SK-N-SH (cell line): ENCODE data around the gene DMRT3. TPM values are rescaled to one million over a fixed set of nuclear protein-coding genes. Genes with fewer than 3 reads are reported as not detected.

Source experiments
- CTCF ChIA-PET: fragments of 300-600, 350-600 bp; formaldehyde crosslinking; extraction: SDS; loops from one replicate; lab custom pipeline; 2021; lab: Yijun Ruan, JAX
- POLR2A ChIA-PET: fragments of 350-600 bp; sonication (Branson Sonifier 250); formaldehyde crosslinking; extraction: SDS; loops from one replicate; lab custom pipeline; 2020; ENCODE audit warnings: antibody characterized with exemption, inconsistent platforms; lab: Yijun Ruan, JAX
- DNase-seq: peaks from one replicate; pipeline ENCODE4 v3.0.0; 2012
- H2AFZ ChIP-seq: fragments of 200-600 bp; sonication (generic); 2 replicates; pipeline ENCODE4 v1.8.1; 2016; ENCODE audit warnings: antibody characterized with exemption, mild to moderate bottlenecking, low read depth
- H3F3A ChIP-seq: fragments of 200-600 bp; sonication (generic); replicated peaks from 2 replicates; pipeline ENCODE3; 2016; ENCODE audit warnings: antibody characterized with exemption, mild to moderate bottlenecking; ENCODE audit not compliant: insufficient read depth
- H3K27ac ChIP-seq, 2 experiments: fragments of 200-500 bp in 1 of 2; fragments of 200-600 bp in 1 of 2; sonication (Bioruptor generic) in 1 of 2; sonication (generic), shearing (Covaris generic) in 1 of 2; 2 replicates each; pipeline versions ENCODE4 v1.5.1 to v1.6.1; 2014 to 2016; ENCODE audit warnings: low read depth in 2 of 2, inconsistent platforms in 1 of 2, low read length in 1 of 2, mild to moderate bottlenecking in 1 of 2, mixed read lengths in 1 of 2
- H3K27me3 ChIP-seq: fragments of 200-600 bp; sonication (generic), shearing (Covaris generic); 2 replicates; pipeline ENCODE4 v1.6.1; 2016; ENCODE audit warnings: mixed run types; ENCODE audit not compliant: insufficient read depth
- H3K36me3 ChIP-seq, 2 experiments: fragments of 200-500 bp in 1 of 2; fragments of 200-600 bp in 1 of 2; sonication (Bioruptor generic) in 1 of 2; sonication (generic) in 1 of 2; replicated peaks in 1 of 2; 2 replicates each; pipeline versions ENCODE3 to v1.5.1; 2014 to 2016; ENCODE audit warnings: low read length in 1 of 2, mild to moderate bottlenecking in 1 of 2; ENCODE audit not compliant: insufficient read depth in 2 of 2, control insufficient read depth in 1 of 2
- H3K4me1 ChIP-seq, 2 experiments: fragments of 200-500 bp in 1 of 2; fragments of 200-600 bp in 1 of 2; sonication (Bioruptor generic) in 1 of 2; sonication (generic), shearing (Covaris generic) in 1 of 2; 2 replicates each; pipeline versions ENCODE4 v1.5.1 to v1.6.1; 2014 to 2016; ENCODE audit warnings: low read depth in 1 of 2, low read length in 1 of 2, mixed run types in 1 of 2; ENCODE audit not compliant: insufficient read depth in 2 of 2, control insufficient read depth in 1 of 2
- H3K4me2 ChIP-seq: fragments of 200-600 bp; sonication (generic), shearing (Covaris generic); 2 replicates; pipeline ENCODE4 v1.6.1; 2017; ENCODE audit warnings: mixed run types
- H3K4me3 ChIP-seq, 2 experiments: fragments of 200-500 bp in 1 of 2; fragments of 200-600 bp in 1 of 2; sonication (Bioruptor generic) in 1 of 2; sonication (generic), shearing (Covaris generic) in 1 of 2; 2 replicates each; pipeline versions ENCODE4 v1.5.1 to v1.8.1; 2014 to 2016; ENCODE audit warnings: low read depth in 2 of 2, inconsistent platforms in 1 of 2, low read length in 1 of 2, mild to moderate bottlenecking in 1 of 2, mixed read lengths in 1 of 2, moderate library complexity in 1 of 2
- H3K79me2 ChIP-seq: fragments of 200-600 bp; sonication (generic); 2 replicates; pipeline ENCODE4 v1.8.1; 2017; ENCODE audit warnings: mild to moderate bottlenecking; ENCODE audit not compliant: insufficient read depth
- H3K9ac ChIP-seq: fragments of 200-600 bp; sonication (generic); 2 replicates; pipeline ENCODE4 v1.6.1; 2017; ENCODE audit warnings: mixed run types
- H3K9me2 ChIP-seq: fragments of 200-600 bp; sonication (generic); 2 replicates; pipeline ENCODE4 v1.6.1; 2017; ENCODE audit warnings: mixed run types
- H3K9me3 ChIP-seq: fragments of 200-600 bp; sonication (generic); 2 replicates; pipeline ENCODE4 v1.6.1; 2017; ENCODE audit warnings: mixed run types, mild to moderate bottlenecking, moderate library complexity
- H4K20me1 ChIP-seq: fragments of 200-600 bp; sonication (generic); 2 replicates; pipeline ENCODE4 v1.6.1; 2017; ENCODE audit warnings: mild to moderate bottlenecking, mixed run types; ENCODE audit not compliant: insufficient read depth
- CHD2 ChIP-seq: fragments of 150-350 bp; IDR thresholded peaks from 2 replicates; pipeline ENCODE4 v1.6.1; 2018; ENCODE audit warnings: low read length; ENCODE audit not compliant: partially characterized antibody
- CTCF ChIP-seq: fragments of 200-600 bp; sonication (generic); IDR thresholded peaks from 2 replicates; pipeline ENCODE4 v1.6.1; 2017; ENCODE audit warnings: antibody characterized with exemption, mild to moderate bottlenecking, moderate library complexity
- ELF1 ChIP-seq: IDR thresholded peaks from 2 replicates; pipeline ENCODE4 v1.4.0; 2012
- EP300 ChIP-seq, 2 experiments: IDR thresholded peaks; 2 replicates each; pipeline versions ENCODE4 v1.4.0 to v1.6.1; 2012; ENCODE audit warnings: borderline replicate concordance in 1 of 2, low read depth in 1 of 2, low read length in 1 of 2
- EZH2phosphoT487 ChIP-seq: fragments of 200-600 bp; sonication (generic); IDR thresholded peaks from 2 replicates; pipeline ENCODE4 v1.6.1; 2017; ENCODE audit warnings: low read depth, mixed run types, mild to moderate bottlenecking, antibody characterized with exemption, moderate library complexity, borderline replicate concordance
- FOXM1 ChIP-seq: IDR thresholded peaks from 2 replicates; pipeline ENCODE4 v1.4.0; 2012; ENCODE audit warnings: low read depth, mild to moderate bottlenecking
- GATA2 ChIP-seq: sonication (generic); formaldehyde crosslinking; IDR thresholded peaks from 2 replicates; pipeline ENCODE4 v1.5.0; 2020; ENCODE audit warnings: mild to moderate bottlenecking, missing genetic modification reagents
- IRF3 ChIP-seq: fragments of 150-350 bp; IDR thresholded peaks from 2 replicates; pipeline ENCODE4 v1.6.1; 2016; ENCODE audit warnings: mild to moderate bottlenecking, low read depth, low read length
- MEF2A ChIP-seq: IDR thresholded peaks from 2 replicates; pipeline ENCODE4 v1.4.0; 2012; ENCODE audit warnings: low read depth, borderline replicate concordance
- NRF1 ChIP-seq: IDR thresholded peaks from 2 replicates; pipeline ENCODE4 v1.6.1; 2012; ENCODE audit warnings: low read depth, mild to moderate bottlenecking, low read length
- POLR2AphosphoS5 ChIP-seq: IDR thresholded peaks from 2 replicates; pipeline ENCODE4 v1.6.1; 2012; ENCODE audit warnings: low read depth, low read length
- RAD21 ChIP-seq: IDR thresholded peaks from 2 replicates; pipeline ENCODE4 v1.6.1; 2012; ENCODE audit warnings: mild to moderate bottlenecking, low read length
- RCOR1 ChIP-seq: fragments of 150-350 bp; IDR thresholded peaks from 2 replicates; pipeline ENCODE4 v1.6.1; 2017; ENCODE audit warnings: antibody characterized with exemption, low read length
- RXRA ChIP-seq: IDR thresholded peaks from 2 replicates; pipeline ENCODE4 v1.4.0; 2012; ENCODE audit warnings: low read depth, mild to moderate bottlenecking, borderline replicate concordance
- SIN3A ChIP-seq: IDR thresholded peaks from 2 replicates; pipeline ENCODE4 v1.6.1; 2012; ENCODE audit warnings: low read depth, mild to moderate bottlenecking, low read length, moderate library complexity, borderline replicate concordance
- SMC3 ChIP-seq: IDR thresholded peaks from 2 replicates; pipeline ENCODE4 v1.6.1; 2012; ENCODE audit warnings: low read depth, low read length, improper control_type of control experiment
- TCF12 ChIP-seq: IDR thresholded peaks from 2 replicates; pipeline ENCODE4 v1.4.0; 2012
- TEAD4 ChIP-seq: IDR thresholded peaks from 2 replicates; pipeline ENCODE4 v1.4.0; 2012; ENCODE audit warnings: mild to moderate bottlenecking, borderline replicate concordance; ENCODE audit not compliant: insufficient read depth
- YY1 ChIP-seq: IDR thresholded peaks from 2 replicates; pipeline ENCODE4 v1.4.0; 2012; ENCODE audit warnings: low read depth, mild to moderate bottlenecking
- ZBTB33 ChIP-seq: IDR thresholded peaks from 2 replicates; pipeline ENCODE4 v1.4.0; 2012; ENCODE audit warnings: low read depth, borderline replicate concordance
- WGBS: methylation state at CpG from one replicate; pipeline ENCODE4 v1.1.6; 2017; ENCODE audit warnings: low lambda C conversion rate; 5-methylcytosine and 5-hydroxymethylcytosine counted together
- polyA plus RNA-seq, 3 experiments: library from polyadenylated mRNA; depleted of rRNA; stranded (reverse); fragments of >200 nt; gene quantifications; 2 replicates each; pipeline ENCODE4 v1.2.3, GENCODE V29; 2012

DMRT3 gene
- polyA plus RNA-seq, 1 of the 3 experiments (the other 2 are of a cell fraction): not detected

GRCh38 chr9:994005-994404 lies 17.6 kb downstream of the DMRT3 start (continued):
- TF ChIP-seq IRF3: no peak

GRCh38 chr9:995192-995591 lies 18.7 kb downstream of the DMRT3 start:
- no peak overlapping the region for H2AFZ ChIP-seq
- WGBS: 4% methylated on average over 4 of the region's 4 CpGs

GRCh38 chr9:995781-996180 lies 19.3 kb downstream of the DMRT3 start:
- Histone ChIP-seq H3K27me3 (peaks cover 11% of the 10 kb centered on the region; the same call in 1 of the 2 replicates), H3F3A (peaks cover 9% of the 10 kb centered on the region), H4K20me1 (no peaks in the 10 kb centered on the region), H3K9ac (no peak overlapping the region), H3K4me1 (no peaks in the 10 kb centered on the region), H3K79me2 (no peaks in the 10 kb centered on the region), H3K27ac (no peak overlapping the region), H2AFZ (no peak overlapping the region), H3K4me2 (no peak overlapping the region), H3K9me3 (no peaks in the 10 kb centered on the region; the same call in 1 of the 2 replicates), H3K36me3 (no peaks in the 10 kb centered on the region), H3K9me2 (no peaks in the 10 kb centered on the region), H3K4me3 (no peak overlapping the region)
- 1% methylated on average over 3 of the region's 3 CpGs for WGBS
- no peak for DNase-seq
- ChIA-PET CTCF (interaction anchor here (1.0 kb wide), 1 partner anchor 106 kb away, joined by 3 read pairs; no protein-coding TSS in a partner anchor), POLR2A (no interaction called here)
- TF ChIP-seq SMC3 (no peak), TCF12 (no peak), FOXM1 (no peak), NRF1 (no peak), SIN3A (no peak), CTCF (no peak), EZH2phosphoT487 (no peak), ZBTB33 (no peak)

More at GRCh38 chr9:995192-995591, 18.7 kb downstream of the DMRT3 start:
- ChIA-PET CTCF (interaction anchor here (0.6 to 1.3 kb wide), 3 partner anchors 8 to 105 kb away, joined by 3 to 4 read pairs (median 4); no protein-coding TSS in a partner anchor), POLR2A (no interaction called here)
- DNase-seq: no peak
- Histone ChIP-seq H3K27me3 (peaks cover 17% of the 10 kb centered on the region; the same call in 1 of the 2 replicates), H3K4me3 (no peak overlapping the region), H3F3A (peaks cover 9% of the 10 kb centered on the region), H4K20me1 (no peaks in the 10 kb centered on the region), H3K9me3 (no peaks in the 10 kb centered on the region; the same call in 1 of the 2 replicates), H3K9ac (no peak overlapping the region), H3K4me2 (no peak overlapping the region), H3K27ac (no peak overlapping the region), H3K79me2 (no peaks in the 10 kb centered on the region), H3K36me3 (no peaks in the 10 kb centered on the region), H3K4me1 (no peaks in the 10 kb centered on the region), H3K9me2 (no peaks in the 10 kb centered on the region)
- TF ChIP-seq TCF12: no peak
- no peak for TF ChIP-seq POLR2AphosphoS5
- no peak for TF ChIP-seq CTCF
- no peak for TF ChIP-seq SIN3A
- TF ChIP-seq YY1: no peak
- TF ChIP-seq TEAD4: no peak
- no peak for TF ChIP-seq RAD21
- TF ChIP-seq SMC3: no peak
- TF ChIP-seq CHD2: no peak
- no peak for TF ChIP-seq MEF2A
- TF ChIP-seq ELF1: no peak
- TF ChIP-seq RCOR1: no peak
- TF ChIP-seq GATA2 (CRISPR knock-in tag): no peak
- no peak for TF ChIP-seq RXRA
- TF ChIP-seq EP300 (IDR thresholded peaks at IDR 0.05; ENCODE audit: borderline replicate concordance in 1 of 2, low read depth in 1 of 2, low read length in 1 of 2): no peak
- TF ChIP-seq NRF1: no peak
